Sigmoid colon (tissue), 4 donors: Measurements from ENCODE around the gene GBX2.

Source experiments
- EP300 ChIP-seq, 4 donors: sonication (generic); formaldehyde crosslinking; IDR thresholded peaks; one replicate each; pipeline ENCODE4 v1.6.1; 2017; ENCODE audit warnings: antibody characterized with exemption in 4 of 4
- POLR2A ChIP-seq, 2 donors: fragments of 450-650 bp; IDR thresholded peaks; one replicate each; pipeline ENCODE4 v1.6.1; 2016; ENCODE audit warnings: antibody characterized with exemption in 2 of 2, mild to moderate bottlenecking in 2 of 2, moderate library complexity in 2 of 2
- POLR2AphosphoS5 ChIP-seq, 4 donors: sonication (generic); formaldehyde crosslinking; IDR thresholded peaks; one replicate each; pipeline ENCODE4 v1.6.1; 2017; ENCODE audit warnings: antibody characterized with exemption in 4 of 4
- TF ChIP-seq, protein P1 (sequence below), 4 experiments: fragments of 450-650 bp in 3 of 4; fragments of 200-600 bp in 1 of 4; IDR thresholded peaks; one replicate each; pipeline ENCODE4 v1.5.1; 2016 to 2019; ENCODE audit warnings: antibody characterized with exemption in 4 of 4, mild to moderate bottlenecking in 3 of 4, moderate library complexity in 2 of 4

DNA sequence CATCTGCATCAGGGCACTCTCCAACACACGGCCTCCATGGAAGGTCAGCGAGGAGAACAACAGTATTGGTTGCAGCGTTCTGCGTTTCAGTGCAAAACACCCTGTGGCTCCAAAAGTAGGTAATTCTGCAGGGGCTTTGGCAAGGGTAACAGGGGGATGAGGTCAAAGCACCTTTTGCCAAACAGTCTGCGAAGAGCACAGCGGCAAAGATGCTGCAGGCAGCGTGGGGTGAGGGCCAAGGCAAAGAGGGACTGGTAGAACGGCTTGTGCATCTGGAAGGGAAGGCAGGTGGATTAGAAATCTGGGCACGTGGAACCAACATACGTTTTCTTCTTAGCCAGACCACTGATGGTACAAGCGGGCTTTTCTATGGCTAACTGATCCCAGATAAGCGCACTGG lies 26.6 kb upstream of the GBX2 start:
- TF ChIP-seq, protein P1, sequence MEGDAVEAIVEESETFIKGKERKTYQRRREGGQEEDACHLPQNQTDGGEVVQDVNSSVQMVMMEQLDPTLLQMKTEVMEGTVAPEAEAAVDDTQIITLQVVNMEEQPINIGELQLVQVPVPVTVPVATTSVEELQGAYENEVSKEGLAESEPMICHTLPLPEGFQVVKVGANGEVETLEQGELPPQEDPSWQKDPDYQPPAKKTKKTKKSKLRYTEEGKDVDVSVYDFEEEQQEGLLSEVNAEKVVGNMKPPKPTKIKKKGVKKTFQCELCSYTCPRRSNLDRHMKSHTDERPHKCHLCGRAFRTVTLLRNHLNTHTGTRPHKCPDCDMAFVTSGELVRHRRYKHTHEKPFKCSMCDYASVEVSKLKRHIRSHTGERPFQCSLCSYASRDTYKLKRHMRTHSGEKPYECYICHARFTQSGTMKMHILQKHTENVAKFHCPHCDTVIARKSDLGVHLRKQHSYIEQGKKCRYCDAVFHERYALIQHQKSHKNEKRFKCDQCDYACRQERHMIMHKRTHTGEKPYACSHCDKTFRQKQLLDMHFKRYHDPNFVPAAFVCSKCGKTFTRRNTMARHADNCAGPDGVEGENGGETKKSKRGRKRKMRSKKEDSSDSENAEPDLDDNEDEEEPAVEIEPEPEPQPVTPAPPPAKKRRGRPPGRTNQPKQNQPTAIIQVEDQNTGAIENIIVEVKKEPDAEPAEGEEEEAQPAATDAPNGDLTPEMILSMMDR (IDR thresholded peaks at IDR 0.05) = no peak
- no peak for TF ChIP-seq POLR2A (IDR thresholded peaks at IDR 0.05)
- no peak for TF ChIP-seq EP300 (IDR thresholded peaks at IDR 0.05)
- TF ChIP-seq POLR2AphosphoS5 (IDR thresholded peaks at IDR 0.05) = no peak
